GM19099 (cell line): ENCODE data around the gene SGSM2.

Experiments used
- POLR2A ChIP-seq: IDR thresholded peaks from 3 replicates; pipeline ENCODE4 v1.6.1; 2011; ENCODE audit warnings: low read depth; ENCODE audit not compliant: insufficient read length; ENCODE audit errors: extremely low read depth

The SGSM2 gene, protein sequence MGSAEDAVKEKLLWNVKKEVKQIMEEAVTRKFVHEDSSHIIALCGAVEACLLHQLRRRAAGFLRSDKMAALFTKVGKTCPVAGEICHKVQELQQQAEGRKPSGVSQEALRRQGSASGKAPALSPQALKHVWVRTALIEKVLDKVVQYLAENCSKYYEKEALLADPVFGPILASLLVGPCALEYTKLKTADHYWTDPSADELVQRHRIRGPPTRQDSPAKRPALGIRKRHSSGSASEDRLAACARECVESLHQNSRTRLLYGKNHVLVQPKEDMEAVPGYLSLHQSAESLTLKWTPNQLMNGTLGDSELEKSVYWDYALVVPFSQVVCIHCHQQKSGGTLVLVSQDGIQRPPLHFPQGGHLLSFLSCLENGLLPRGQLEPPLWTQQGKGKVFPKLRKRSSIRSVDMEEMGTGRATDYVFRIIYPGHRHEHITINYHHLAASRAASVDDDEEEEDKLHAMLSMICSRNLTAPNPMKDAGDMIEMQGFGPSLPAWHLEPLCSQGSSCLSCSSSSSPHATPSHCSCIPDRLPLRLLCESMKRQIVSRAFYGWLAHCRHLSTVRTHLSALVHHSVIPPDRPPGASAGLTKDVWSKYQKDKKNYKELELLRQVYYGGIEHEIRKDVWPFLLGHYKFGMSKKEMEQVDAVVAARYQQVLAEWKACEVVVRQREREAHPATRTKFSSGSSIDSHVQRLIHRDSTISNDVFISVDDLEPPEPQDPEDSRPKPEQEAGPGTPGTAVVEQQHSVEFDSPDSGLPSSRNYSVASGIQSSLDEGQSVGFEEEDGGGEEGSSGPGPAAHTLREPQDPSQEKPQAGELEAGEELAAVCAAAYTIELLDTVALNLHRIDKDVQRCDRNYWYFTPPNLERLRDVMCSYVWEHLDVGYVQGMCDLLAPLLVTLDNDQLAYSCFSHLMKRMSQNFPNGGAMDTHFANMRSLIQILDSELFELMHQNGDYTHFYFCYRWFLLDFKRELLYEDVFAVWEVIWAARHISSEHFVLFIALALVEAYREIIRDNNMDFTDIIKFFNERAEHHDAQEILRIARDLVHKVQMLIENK

DNA sequence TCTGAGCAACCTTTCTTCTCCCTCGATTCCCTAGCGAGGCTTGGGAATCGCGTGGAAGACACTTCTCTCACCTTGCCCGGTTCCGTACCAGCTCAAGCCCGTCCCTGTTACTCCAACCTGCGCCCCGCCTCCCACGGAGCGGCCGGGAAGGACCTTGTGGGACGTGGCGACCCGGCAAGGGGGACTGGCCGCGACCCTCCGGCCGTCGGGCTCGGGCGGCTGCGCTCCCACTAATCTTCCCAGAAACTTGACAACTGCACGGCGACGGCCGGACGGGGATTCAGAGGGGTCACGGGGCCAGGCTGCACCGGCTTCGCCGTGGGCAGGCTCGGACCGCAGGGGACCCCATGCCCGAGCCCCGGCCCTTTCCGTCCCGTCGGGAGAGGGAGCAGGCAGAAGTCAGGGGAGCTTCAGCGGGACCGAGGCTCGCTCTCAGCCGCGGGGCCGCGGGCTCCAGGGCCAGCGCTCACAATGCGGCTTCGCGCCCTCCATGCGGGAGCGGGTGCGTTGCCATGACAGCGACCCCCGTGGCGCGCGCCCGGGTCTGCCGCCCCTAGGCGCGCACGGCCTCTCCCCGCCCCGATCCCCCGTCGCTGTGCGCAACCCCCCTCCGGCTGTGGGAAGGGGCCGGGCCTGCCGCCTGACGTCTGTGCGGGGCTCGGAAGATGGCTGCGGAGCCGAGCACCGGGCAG is at the start of gene SGSM2:
Gene SGSM2, plus strand, starts transcription at position 650 of the 692 bp plus-strand sequence. CDS start 188 bp downstream, outside the sequence.
- peak; percentile 42 for TF ChIP-seq POLR2A

- TF ChIP-seq POLR2A: no peak
Observed at GRCh38 chr17:2289878-2290478, 47.3 kb upstream of the SGSM2 start.

- no peak for TF ChIP-seq POLR2A
Observed at GRCh38 chr17:2292100-2292499, 45.2 kb upstream of the SGSM2 start.

- TF ChIP-seq POLR2A: no peak
Observed at GRCh38 chr17:2295575-2295974, 41.7 kb upstream of the SGSM2 start.

- TF ChIP-seq POLR2A: no peak
Observed at GRCh38 chr17:2297023-2297422, 40.3 kb upstream of the SGSM2 start.

GRCh38 chr17:2299136-2299535 is 38.2 kb upstream of the SGSM2 start:
- TF ChIP-seq POLR2A: no peak

DNA sequence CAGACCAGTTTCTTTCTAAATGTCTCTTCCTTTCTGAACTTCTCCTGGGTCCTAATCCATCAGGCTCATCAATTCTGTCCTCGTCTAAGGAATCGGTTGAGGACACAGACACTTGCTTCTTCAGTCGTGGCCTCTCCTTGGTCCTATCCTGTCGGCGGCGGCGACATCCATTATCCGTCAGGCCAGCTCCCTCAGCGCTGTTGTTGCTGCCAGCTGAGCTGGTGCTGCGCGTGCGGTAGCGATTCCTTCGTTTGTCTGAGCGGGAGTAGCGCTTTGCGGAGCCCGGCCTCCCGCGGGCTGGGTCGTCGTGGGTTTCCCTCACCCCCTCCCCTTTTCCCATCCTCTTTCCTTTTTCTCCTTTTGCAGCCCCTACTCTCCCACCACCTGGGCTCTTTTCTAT is 37.5 kb upstream of the SGSM2 start:
- no peak for TF ChIP-seq POLR2A

- no peak for TF ChIP-seq POLR2A
Observed at GRCh38 chr17:2302778-2303203, 34.5 kb upstream of the SGSM2 start.

- peak; percentile 93 for TF ChIP-seq POLR2A
Observed at GRCh38 chr17:2303204-2304188, 33.8 kb upstream of the SGSM2 start, which contains the start of the genes SMG6 and SRR. SMG6 (minus strand) TSS chr17:2303785; CDS start chr17:2303720, 65 bp downstream. SRR (plus strand) TSS chr17:2303950; CDS start chr17:2315561, 11,611 bp downstream.

GRCh38 chr17:2304931-2305330 is 32.4 kb upstream of the SGSM2 start:
- no peak for TF ChIP-seq POLR2A

DNA sequence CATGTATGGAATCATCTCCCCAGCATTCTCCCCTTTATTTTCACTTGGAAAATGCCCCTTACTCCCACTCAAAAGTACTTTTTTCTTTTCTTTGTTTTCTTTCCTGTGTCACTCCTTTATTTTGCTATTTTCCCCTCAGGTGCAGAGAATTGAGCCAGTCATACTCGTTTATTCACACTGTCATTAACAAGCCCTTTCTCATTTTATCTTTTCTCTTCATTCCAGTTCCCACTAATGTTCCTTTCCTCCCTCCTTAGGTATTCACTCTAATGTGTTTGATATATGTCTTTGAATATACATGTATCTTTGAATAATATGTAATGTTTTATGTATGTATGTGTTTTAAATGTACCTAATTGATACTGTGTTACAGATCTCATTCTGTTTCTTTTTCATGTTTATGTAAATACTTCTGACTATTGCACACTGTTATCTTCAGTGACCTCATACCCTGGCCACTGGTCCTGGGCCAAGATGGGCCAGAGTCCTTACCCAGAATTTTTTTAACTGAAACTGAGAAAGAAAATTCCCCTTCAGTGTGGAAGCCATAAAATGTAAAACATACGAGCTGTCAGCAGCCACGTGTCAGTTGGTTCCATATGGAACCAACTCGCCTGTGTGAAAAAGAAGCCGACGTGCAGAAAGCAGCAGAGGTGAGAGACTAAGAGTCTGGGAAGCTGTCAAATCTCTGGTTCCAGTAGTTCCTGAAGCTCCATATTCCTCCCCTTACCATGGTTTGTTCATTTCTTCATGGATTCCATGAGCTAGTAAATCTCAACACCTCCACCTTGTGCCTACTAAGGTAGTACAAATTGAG is 27.8 kb upstream of the SGSM2 start:
- no peak for TF ChIP-seq POLR2A

DNA sequence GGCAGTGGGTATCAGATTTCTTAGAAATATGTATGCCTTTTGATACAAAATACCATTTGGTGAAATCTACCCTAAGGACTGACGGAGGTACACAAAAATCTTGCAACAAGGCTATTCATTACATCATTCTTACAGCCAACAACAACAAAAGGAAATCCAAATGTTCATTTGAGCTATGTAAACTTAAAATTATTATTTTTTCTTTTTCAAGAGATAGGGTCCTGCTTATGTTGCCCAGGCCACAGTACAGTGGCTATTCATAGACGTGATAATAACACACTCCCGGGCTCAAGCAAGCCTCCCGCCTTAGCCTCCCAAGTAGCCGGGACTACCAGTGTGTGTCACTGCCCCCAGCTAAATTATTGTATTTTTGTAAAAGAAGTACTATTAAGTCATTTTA is 24.6 kb upstream of the SGSM2 start:
- TF ChIP-seq POLR2A: no peak

- TF ChIP-seq POLR2A: no peak
Observed at GRCh38 chr17:2317796-2318195, 19.5 kb upstream of the SGSM2 start.

- TF ChIP-seq POLR2A: no peak
Observed at GRCh38 chr17:2319051-2319450, 18.2 kb upstream of the SGSM2 start.
